H1 (cell line): ENCODE results near the gene GET3. TPM values are rescaled to one million over a fixed set of nuclear protein-coding genes. Genes with fewer than 3 reads are reported as not detected.

Source experiments
- CBX5 ChIP-seq: fragments of 300-800, 300-1000 bp; sonication (generic); IDR thresholded peaks from 2 replicates; pipeline ENCODE4 v1.7.1; 2016; ENCODE audit warnings: antibody characterized with exemption, low read length, low read depth
- CHD7 ChIP-seq: fragments of 300-600 bp; sonication (generic); IDR thresholded peaks from 2 replicates; pipeline ENCODE4 v1.7.1; 2012; ENCODE audit warnings: low read length, moderate library complexity, mild to moderate bottlenecking, inconsistent platforms; ENCODE audit not compliant: insufficient replicate concordance
- CTBP2 ChIP-seq: IDR thresholded peaks from 2 replicates; pipeline ENCODE4 v1.7.0; 2011; ENCODE audit warnings: borderline replicate concordance, mild to moderate bottlenecking, moderate library complexity, mixed read lengths, low read length; ENCODE audit not compliant: insufficient read depth, insufficient read length
- EP300 ChIP-seq, 2 experiments: IDR thresholded peaks; 1 replicate in 1 of 2; 2 replicates in 1 of 2; pipeline ENCODE4 v1.6.1; 2011 to 2012; ENCODE audit warnings: low read depth in 2 of 2, low read length in 2 of 2, mild to moderate bottlenecking in 2 of 2, borderline replicate concordance in 1 of 2, inconsistent platforms in 1 of 2, moderate library complexity in 1 of 2
- GTF2F1 ChIP-seq: IDR thresholded peaks from 2 replicates; pipeline ENCODE4 v1.6.1; 2012; ENCODE audit warnings: low read depth, low read length, improper control_type of control experiment, borderline replicate concordance
- HDAC6 ChIP-seq: IDR thresholded peaks from one replicate; pipeline ENCODE4 v1.7.1; 2012; ENCODE audit warnings: low read depth, mild to moderate bottlenecking, inconsistent platforms, low read length, moderate library complexity
- PHF8 ChIP-seq: fragments of 200-600 bp; sonication (generic); conservative IDR thresholded peaks from 2 replicates; pipeline ENCODE4 v1.7.1; 2012; ENCODE audit warnings: low read depth, mild to moderate bottlenecking, inconsistent platforms, low read length, moderate library complexity
- SP4 ChIP-seq: IDR thresholded peaks from 2 replicates; pipeline ENCODE4 v1.6.1; 2012; ENCODE audit warnings: low read length, inconsistent platforms
- YY1 ChIP-seq: IDR thresholded peaks from 2 replicates; pipeline ENCODE4 v1.6.1; 2011; ENCODE audit warnings: low read depth, mild to moderate bottlenecking, low read length
- polyA plus RNA-seq, 7 experiments: library from polyadenylated mRNA; depleted of rRNA in 3 of 7; stranded (reverse) in 5 of 7; unstranded in 2 of 7; fragments of >200 nt in 5 of 7; fragments of 200-250 nt in 2 of 7; gene quantifications; 1 replicate in 5 of 7; 2 replicates in 1 of 7; 4 replicates in 1 of 7; pipeline versions ENCODE4 v1.2.1 to v1.2.3, GENCODE V29; 2011 to 2013; ENCODE audit warnings: missing spikeins in 2 of 7, mixed read lengths in 2 of 7
- total RNA-seq: library from RNA; stranded (reverse); fragmentation: NEBNext Ultra II Directional; extraction: Animal tissue kit (Norgen Biotek cat#: 25700); gene quantifications from 2 replicates; pipeline ENCODE4 v1.2.1, GENCODE V29; 2021

Gene GET3
- total and polyA plus RNA-seq, 2 of the 8 experiments (the other 6 are each of a cell fraction or from before 2014, with no cell fraction given) = 105 to 297 TPM

GRCh38 chr19:12779162-12779993 lies 42.1 kb downstream of the GET3 start (continued):
- TF ChIP-seq CHD7 (no peak), SP4 (no peak), GTF2F1 (no peak), EP300 (IDR thresholded peaks at IDR 0.05; ENCODE audit: borderline replicate concordance in 1 of 2, low read depth in 2 of 2, low read length in 2 of 2) (no peak), CBX5 (no peak), HDAC6 (no peak), PHF8 (no peak), YY1 (no peak), CTBP2 (no peak)
